ENCODE measurements around the gene GUCD1.
A peak's percentile ranks its signal among the peaks of the same experiment; 100 is the strongest.
"Not testable (repeated sequence)": the region's sequence is repeated elsewhere in the genome, so short reads cannot be mapped to it uniquely, and the experiment has no call there.

GUCD1 gene

GRCh38 chr22:24530968-24531367, 24.0 kb downstream of the GUCD1 start:
- not testable (repeated sequence) for DNase-seq

GRCh38 chr22:24529898-24530297, 25.0 kb downstream of the GUCD1 start:
- DNase-seq, result no peak

GRCh38 chr22:24526191-24526590, 28.7 kb downstream of the GUCD1 start:
- DNase-seq, result no peak

- DNase-seq, result peak in 44 of 56 donors; percentile 6 to 80 (median 36)
These were observed 29.4 kb downstream of the GUCD1 start for GRCh38 chr22:24525416-24526037.

- DNase-seq, result no peak
These were observed 31.1 kb downstream of the GUCD1 start for GRCh38 chr22:24523873-24524272.

GRCh38 chr22:24521791-24522245, 33.1 kb downstream of the GUCD1 start:
- peak in 12 of 56 donors; percentile 8 to 54 (median 18) for DNase-seq

- no peak for DNase-seq
These were observed 35.4 kb downstream of the GUCD1 start for GRCh38 chr22:24519496-24519895.

- DNase-seq, result peak in 10 of 56 donors; percentile 6 to 47 (median 18)
These were observed 36.0 kb downstream of the GUCD1 start for GRCh38 chr22:24518771-24519485.

GRCh38 chr22:24518228-24518627, 36.7 kb downstream of the GUCD1 start:
- DNase-seq, result no peak

GRCh38 chr22:24517446-24517845, 37.5 kb downstream of the GUCD1 start:
- no peak for DNase-seq

- DNase-seq, result no peak
These were observed 38.6 kb downstream of the GUCD1 start for GRCh38 chr22:24516301-24516737.

- DNase-seq, result no peak
These were observed 40.0 kb downstream of the GUCD1 start for GRCh38 chr22:24515027-24515338.

- no peak for DNase-seq
These were observed 40.5 kb downstream of the GUCD1 start for GRCh38 chr22:24514241-24515026.

GRCh38 chr22:24513378-24514240, 41.3 kb downstream of the GUCD1 start:
- DNase-seq, result no peak

GRCh38 chr22:24512043-24512442, 42.9 kb downstream of the GUCD1 start:
- no peak for DNase-seq

GRCh38 chr22:24510637-24511625, 44.0 kb downstream of the GUCD1 start:
- no peak for DNase-seq

GRCh38 chr22:24507716-24508115, 47.2 kb downstream of the GUCD1 start:
- DNase-seq, result no peak

GRCh38 chr22:24506802-24507438, 48.0 kb downstream of the GUCD1 start:
- DNase-seq, result no peak

GRCh38 chr22:24504956-24505736, 49.8 kb downstream of the GUCD1 start:
- DNase-seq, result no peak

All from nucleus accumbens (tissue), 56 donors.